ENCODE measurements around the gene RYR2. TPM values are rescaled to one million over a fixed set of nuclear protein-coding genes. Genes with fewer than 3 reads are reported as not detected.

The RYR2 gene
- total RNA-seq, 4 donors from 2014 or later = 1.2 to 7.0 (median 2.5) TPM

DNA sequence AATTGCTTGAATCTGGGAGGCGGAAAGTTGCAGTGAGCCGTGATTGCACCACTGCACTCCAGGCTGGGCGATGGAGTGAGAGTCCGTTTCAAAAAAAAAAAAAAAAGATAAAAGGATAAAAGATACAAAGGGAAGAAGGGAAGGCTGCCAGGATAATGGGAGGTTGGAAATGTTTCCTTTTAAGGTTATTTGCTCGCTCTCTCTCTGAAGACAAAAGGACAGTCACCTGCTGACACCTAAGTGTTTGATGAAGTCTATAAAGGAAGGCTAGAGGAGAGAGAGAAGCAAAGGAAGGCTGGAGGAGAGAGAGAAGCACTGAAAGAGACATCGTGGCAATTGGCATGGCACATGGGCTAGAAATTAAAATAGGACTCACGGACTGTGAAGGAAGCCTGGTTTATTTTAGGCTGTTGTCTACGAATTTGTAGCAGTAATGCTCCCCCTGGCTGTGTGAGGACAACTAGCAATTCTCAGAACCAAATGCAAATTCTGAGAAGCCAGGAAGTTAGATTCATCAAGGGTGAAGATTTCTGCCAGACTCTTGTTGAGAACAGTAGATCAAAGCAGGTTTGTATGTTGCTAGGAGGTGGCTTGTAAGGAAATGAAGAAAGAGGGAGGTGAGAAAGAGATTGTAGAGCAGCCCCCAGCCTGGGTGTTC lies 694.5 kb downstream of the RYR2 start:
- WGBS, 2 donors (ENCODE audit: low coverage in 1 of 2) = 50 to 63% methylated on average over 7 to 8 of the region's 8 CpGs
- Histone ChIP-seq H3K9me3 (no peaks in the 10 kb centered on the region), H3K36me3 (no peaks in the 10 kb centered on the region), H3K27me3 (no peaks in the 10 kb centered on the region), H3K4me3 (no peak overlapping the region), H3K27ac (no peak overlapping the region), H3K4me1 (no peaks in the 10 kb centered on the region)
- in situ Hi-C loops (cut with MboI; ENCODE audit: low pct_ligation_motif_present in 1 of 4, low pct_unique_long_range_greater_than_20kb in 1 of 4, low sequenced_read_pairs in 3 of 4) = no loop called here
- TF ChIP-seq, protein P1, sequence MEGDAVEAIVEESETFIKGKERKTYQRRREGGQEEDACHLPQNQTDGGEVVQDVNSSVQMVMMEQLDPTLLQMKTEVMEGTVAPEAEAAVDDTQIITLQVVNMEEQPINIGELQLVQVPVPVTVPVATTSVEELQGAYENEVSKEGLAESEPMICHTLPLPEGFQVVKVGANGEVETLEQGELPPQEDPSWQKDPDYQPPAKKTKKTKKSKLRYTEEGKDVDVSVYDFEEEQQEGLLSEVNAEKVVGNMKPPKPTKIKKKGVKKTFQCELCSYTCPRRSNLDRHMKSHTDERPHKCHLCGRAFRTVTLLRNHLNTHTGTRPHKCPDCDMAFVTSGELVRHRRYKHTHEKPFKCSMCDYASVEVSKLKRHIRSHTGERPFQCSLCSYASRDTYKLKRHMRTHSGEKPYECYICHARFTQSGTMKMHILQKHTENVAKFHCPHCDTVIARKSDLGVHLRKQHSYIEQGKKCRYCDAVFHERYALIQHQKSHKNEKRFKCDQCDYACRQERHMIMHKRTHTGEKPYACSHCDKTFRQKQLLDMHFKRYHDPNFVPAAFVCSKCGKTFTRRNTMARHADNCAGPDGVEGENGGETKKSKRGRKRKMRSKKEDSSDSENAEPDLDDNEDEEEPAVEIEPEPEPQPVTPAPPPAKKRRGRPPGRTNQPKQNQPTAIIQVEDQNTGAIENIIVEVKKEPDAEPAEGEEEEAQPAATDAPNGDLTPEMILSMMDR (IDR thresholded peaks at IDR 0.05) = peak; percentile 17 to 45 (median 20)
- TF ChIP-seq POLR2A (IDR thresholded peaks at IDR 0.05) = no peak
- no peak for TF ChIP-seq EP300 (IDR thresholded peaks at IDR 0.05; ENCODE audit: low read depth)
- no peak for TF ChIP-seq POLR2AphosphoS5 (IDR thresholded peaks at IDR 0.05)
- intact Hi-C loops (cut with DNase I; ENCODE audit: low total_unique reads) = no loop called here
- DNase-seq = no peak

DNA sequence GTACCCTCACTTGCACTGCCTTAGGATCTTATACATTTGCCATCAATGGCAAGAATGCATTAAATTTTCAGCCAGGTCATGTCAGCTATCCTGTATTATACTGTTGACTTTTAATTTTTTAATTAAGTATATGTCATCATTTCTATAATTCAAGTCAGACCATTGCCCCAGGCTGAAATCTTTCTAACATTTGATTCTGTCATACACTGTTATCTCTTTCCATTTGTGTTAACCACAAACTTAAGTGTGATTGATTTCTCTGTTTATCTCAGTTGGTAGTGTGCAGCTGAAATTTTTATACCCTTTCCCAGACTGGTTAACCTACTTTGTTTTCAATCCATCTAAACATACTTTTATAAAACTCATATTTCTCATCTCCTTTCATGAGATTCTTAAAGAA lies 695.5 kb downstream of the RYR2 start:
- no peaks in the 10 kb centered on the region for H3K9me3 ChIP-seq
- H3K4me1 ChIP-seq = no peaks in the 10 kb centered on the region
- in situ Hi-C loops (cut with MboI; ENCODE audit: low pct_ligation_motif_present in 1 of 4, low pct_unique_long_range_greater_than_20kb in 1 of 4, low sequenced_read_pairs in 3 of 4) (no loop called here), intact Hi-C loops (cut with DNase I; ENCODE audit: low total_unique reads) (no loop called here)
- H3K4me3 ChIP-seq = no peak overlapping the region
- TF ChIP-seq, protein P1 (IDR thresholded peaks at IDR 0.05) = no peak
- TF ChIP-seq EP300 (IDR thresholded peaks at IDR 0.05; ENCODE audit: low read depth) (no peak), POLR2A (IDR thresholded peaks at IDR 0.05) (no peak), POLR2AphosphoS5 (IDR thresholded peaks at IDR 0.05) (no peak)
- no peaks in the 10 kb centered on the region for H3K27me3 ChIP-seq
- no peak for DNase-seq
- no peaks in the 10 kb centered on the region for H3K36me3 ChIP-seq
- no peak overlapping the region for H3K27ac ChIP-seq

DNA sequence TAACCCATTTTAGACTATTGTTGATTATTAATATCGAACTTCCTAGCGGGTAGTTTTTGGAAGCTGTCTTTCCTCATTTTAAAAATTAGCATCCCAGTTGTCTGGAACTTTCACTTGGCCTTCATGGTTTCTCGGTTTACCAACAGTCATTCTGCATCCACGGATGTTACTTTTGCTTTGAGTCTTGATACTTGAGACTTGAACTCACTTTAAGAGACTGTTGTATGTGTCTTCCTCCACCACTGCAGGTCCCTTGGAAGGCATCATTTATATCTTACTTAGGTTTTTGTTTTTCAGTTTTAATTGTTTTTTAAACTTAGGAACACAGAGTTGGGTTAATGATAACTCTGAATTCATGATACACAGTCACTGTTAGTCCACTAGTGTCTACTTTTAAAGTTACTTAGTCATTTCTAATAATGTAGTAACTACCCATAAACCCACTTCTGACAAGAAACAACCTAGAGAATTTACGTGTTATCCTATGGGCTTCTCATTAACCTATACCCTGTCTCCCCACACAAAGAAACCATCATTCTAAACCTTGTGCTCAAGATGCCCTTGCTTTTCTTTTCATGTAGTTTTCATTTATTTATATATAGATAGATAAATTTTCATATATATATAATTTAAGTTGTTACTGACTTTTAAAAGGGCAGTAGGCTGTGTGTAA lies 696.1 kb downstream of the RYR2 start:
- TF ChIP-seq POLR2A (IDR thresholded peaks at IDR 0.05) = no peak
- TF ChIP-seq, protein P1 (IDR thresholded peaks at IDR 0.05) = no peak
- TF ChIP-seq POLR2AphosphoS5 (IDR thresholded peaks at IDR 0.05) = no peak
- no peak for TF ChIP-seq EP300 (IDR thresholded peaks at IDR 0.05; ENCODE audit: low read depth)
- 67 to 83% methylated on average over 5 of the region's 5 CpGs for WGBS, 2 donors (ENCODE audit: low coverage in 1 of 2)
- no peak for DNase-seq
- Histone ChIP-seq H3K4me1 (no peaks in the 10 kb centered on the region), H3K36me3 (no peaks in the 10 kb centered on the region), H3K27ac (no peak overlapping the region), H3K27me3 (no peaks in the 10 kb centered on the region), H3K9me3 (no peaks in the 10 kb centered on the region), H3K4me3 (no peak overlapping the region)
- intact Hi-C loops (cut with DNase I; ENCODE audit: low total_unique reads) (no loop called here), in situ Hi-C loops (cut with MboI; ENCODE audit: low pct_ligation_motif_present in 1 of 4, low pct_unique_long_range_greater_than_20kb in 1 of 4, low sequenced_read_pairs in 3 of 4) (no loop called here)

DNA sequence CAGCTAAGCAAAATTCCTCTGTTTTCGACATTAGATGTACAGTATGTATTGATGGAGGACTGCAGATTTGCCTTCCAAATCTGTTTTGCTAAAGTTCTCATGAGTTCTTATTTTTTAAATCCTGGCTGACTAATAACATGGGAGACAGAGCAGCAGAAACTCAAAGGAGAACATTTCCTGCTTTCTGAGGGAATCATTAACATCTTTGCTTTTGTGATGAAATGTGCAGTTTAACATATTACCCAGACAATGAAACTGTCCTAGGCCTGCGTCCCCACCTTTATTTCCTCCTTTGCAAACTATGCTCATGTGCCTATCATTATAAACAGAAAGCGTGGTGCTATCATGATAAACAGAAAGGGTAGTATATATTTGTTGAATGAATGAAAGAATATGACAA lies 698.9 kb downstream of the RYR2 start:
- H3K27ac ChIP-seq = no peak overlapping the region
- H3K36me3 ChIP-seq = no peaks in the 10 kb centered on the region
- H3K4me3 ChIP-seq = no peak overlapping the region
- no peaks in the 10 kb centered on the region for H3K9me3 ChIP-seq
- 58 to 64% methylated on average over 3 of the region's 3 CpGs for WGBS, 2 donors (ENCODE audit: low coverage in 1 of 2)
- no peaks in the 10 kb centered on the region for H3K4me1 ChIP-seq
- DNase-seq = no peak
- intact Hi-C loops (cut with DNase I; ENCODE audit: low total_unique reads) = no loop called here
- TF ChIP-seq EP300 (IDR thresholded peaks at IDR 0.05; ENCODE audit: low read depth) (no peak), POLR2AphosphoS5 (IDR thresholded peaks at IDR 0.05) (no peak), POLR2A (IDR thresholded peaks at IDR 0.05) (no peak)
- TF ChIP-seq, protein P1 (IDR thresholded peaks at IDR 0.05) = no peak
- in situ Hi-C loops (cut with MboI; ENCODE audit: low pct_ligation_motif_present in 1 of 4, low pct_unique_long_range_greater_than_20kb in 1 of 4, low sequenced_read_pairs in 3 of 4) = no loop called here
- H3K27me3 ChIP-seq = no peaks in the 10 kb centered on the region
